RWPE2 (cell line): ENCODE data around the gene PPM1B.

Source experiments
- ATAC-seq: fragments of 200-7000 bp; cut with Tn5 transposase; 3 replicates; pipeline ENCODE4 v1.9.1; 2021; ENCODE audit warnings: low read depth
- DNase-seq: peaks from one replicate; pipeline ENCODE4 v3.0.0-alpha.2; 2020; ENCODE audit warnings: low spot score
- H3K27ac ChIP-seq: fragments of 450-650 bp; 2 replicates; pipeline ENCODE4 v1.5.1; 2017; ENCODE audit warnings: mild to moderate bottlenecking; ENCODE audit not compliant: poor library complexity, severe bottlenecking
- H3K27me3 ChIP-seq: fragments of 250-450 bp; sonication (Bioruptor Pico); 2 replicates; pipeline ENCODE4 v1.5.1; 2021; ENCODE audit warnings: mild to moderate bottlenecking, moderate library complexity; ENCODE audit not compliant: insufficient read depth, poor library complexity, severe bottlenecking
- H3K36me3 ChIP-seq: fragments of 250-450 bp; sonication (Bioruptor Pico); 2 replicates; pipeline ENCODE4 v1.5.1; 2020; ENCODE audit warnings: low read depth, mild to moderate bottlenecking, moderate library complexity
- H3K4me1 ChIP-seq: fragments of 250-450 bp; sonication (Bioruptor Pico); 2 replicates; pipeline ENCODE4 v1.5.1; 2021; ENCODE audit warnings: mild to moderate bottlenecking, moderate library complexity; ENCODE audit not compliant: insufficient read depth, poor library complexity, severe bottlenecking
- H3K4me3 ChIP-seq: fragments of 250-450 bp; sonication (Bioruptor Pico); 2 replicates; pipeline ENCODE4 v1.5.1; 2021; ENCODE audit warnings: mild to moderate bottlenecking, moderate library complexity; ENCODE audit not compliant: severe bottlenecking
- H3K9me3 ChIP-seq: fragments of 250-450 bp; sonication (Bioruptor Pico); 2 replicates; pipeline ENCODE4 v1.5.1; 2021; ENCODE audit warnings: mild to moderate bottlenecking, moderate library complexity; ENCODE audit not compliant: severe bottlenecking
- TF ChIP-seq, protein P1 (sequence below): fragments of 450-650 bp; IDR thresholded peaks from one replicate; pipeline ENCODE4 v1.5.1; 2017; ENCODE audit warnings: mild to moderate bottlenecking, moderate library complexity; ENCODE audit not compliant: poor library complexity, severe bottlenecking

The PPM1B gene

DNA sequence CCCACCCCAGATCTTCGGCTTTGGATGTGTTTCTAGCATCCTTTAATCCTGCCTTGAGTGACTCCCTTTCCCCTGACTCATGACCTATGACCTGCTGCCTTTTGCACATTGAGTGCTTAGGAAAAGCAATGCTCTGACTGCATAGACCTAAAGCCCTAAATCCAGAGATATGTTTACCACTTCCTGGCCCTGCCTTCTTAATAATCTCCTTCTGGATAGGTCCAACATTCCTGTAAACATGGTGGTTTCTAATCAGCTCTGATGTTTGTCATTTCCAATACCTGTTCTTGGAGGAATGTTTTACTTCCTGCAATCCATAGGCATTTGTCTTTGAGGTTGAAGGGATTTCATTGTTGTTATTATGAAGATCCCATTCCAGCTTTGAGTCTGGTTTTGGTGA lies 108.9 kb downstream of the PPM1B start:
- Histone ChIP-seq H3K9me3 (no peaks in the 10 kb centered on the region), H3K36me3 (no peaks in the 10 kb centered on the region), H3K4me3 (no peak overlapping the region), H3K4me1 (no peaks in the 10 kb centered on the region), H3K27ac (no peak overlapping the region), H3K27me3 (no peaks in the 10 kb centered on the region)
- DNase-seq (no peak), ATAC-seq (no peak)
- TF ChIP-seq, protein P1, sequence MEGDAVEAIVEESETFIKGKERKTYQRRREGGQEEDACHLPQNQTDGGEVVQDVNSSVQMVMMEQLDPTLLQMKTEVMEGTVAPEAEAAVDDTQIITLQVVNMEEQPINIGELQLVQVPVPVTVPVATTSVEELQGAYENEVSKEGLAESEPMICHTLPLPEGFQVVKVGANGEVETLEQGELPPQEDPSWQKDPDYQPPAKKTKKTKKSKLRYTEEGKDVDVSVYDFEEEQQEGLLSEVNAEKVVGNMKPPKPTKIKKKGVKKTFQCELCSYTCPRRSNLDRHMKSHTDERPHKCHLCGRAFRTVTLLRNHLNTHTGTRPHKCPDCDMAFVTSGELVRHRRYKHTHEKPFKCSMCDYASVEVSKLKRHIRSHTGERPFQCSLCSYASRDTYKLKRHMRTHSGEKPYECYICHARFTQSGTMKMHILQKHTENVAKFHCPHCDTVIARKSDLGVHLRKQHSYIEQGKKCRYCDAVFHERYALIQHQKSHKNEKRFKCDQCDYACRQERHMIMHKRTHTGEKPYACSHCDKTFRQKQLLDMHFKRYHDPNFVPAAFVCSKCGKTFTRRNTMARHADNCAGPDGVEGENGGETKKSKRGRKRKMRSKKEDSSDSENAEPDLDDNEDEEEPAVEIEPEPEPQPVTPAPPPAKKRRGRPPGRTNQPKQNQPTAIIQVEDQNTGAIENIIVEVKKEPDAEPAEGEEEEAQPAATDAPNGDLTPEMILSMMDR = no peak

- Histone ChIP-seq H3K27ac (no peak overlapping the region), H3K36me3 (no peaks in the 10 kb centered on the region), H3K9me3 (no peaks in the 10 kb centered on the region), H3K4me1 (no peaks in the 10 kb centered on the region), H3K27me3 (no peaks in the 10 kb centered on the region), H3K4me3 (no peak overlapping the region)
- TF ChIP-seq, protein P1 = no peak
- DNase-seq (no peak), ATAC-seq (no peak)
These were observed 112.2 kb downstream of the PPM1B start for GRCh38 chr2:44280869-44281268.
